COLO668 (cell line): Measurements from ENCODE around the gene TMEM72.

Experiments used
- DNase-seq: peaks from one replicate; lab custom pipeline; 2025; ENCODE audit not compliant: unreplicated experiment; lab: John Stamatoyannopoulos, UW

TMEM72 gene

DNA sequence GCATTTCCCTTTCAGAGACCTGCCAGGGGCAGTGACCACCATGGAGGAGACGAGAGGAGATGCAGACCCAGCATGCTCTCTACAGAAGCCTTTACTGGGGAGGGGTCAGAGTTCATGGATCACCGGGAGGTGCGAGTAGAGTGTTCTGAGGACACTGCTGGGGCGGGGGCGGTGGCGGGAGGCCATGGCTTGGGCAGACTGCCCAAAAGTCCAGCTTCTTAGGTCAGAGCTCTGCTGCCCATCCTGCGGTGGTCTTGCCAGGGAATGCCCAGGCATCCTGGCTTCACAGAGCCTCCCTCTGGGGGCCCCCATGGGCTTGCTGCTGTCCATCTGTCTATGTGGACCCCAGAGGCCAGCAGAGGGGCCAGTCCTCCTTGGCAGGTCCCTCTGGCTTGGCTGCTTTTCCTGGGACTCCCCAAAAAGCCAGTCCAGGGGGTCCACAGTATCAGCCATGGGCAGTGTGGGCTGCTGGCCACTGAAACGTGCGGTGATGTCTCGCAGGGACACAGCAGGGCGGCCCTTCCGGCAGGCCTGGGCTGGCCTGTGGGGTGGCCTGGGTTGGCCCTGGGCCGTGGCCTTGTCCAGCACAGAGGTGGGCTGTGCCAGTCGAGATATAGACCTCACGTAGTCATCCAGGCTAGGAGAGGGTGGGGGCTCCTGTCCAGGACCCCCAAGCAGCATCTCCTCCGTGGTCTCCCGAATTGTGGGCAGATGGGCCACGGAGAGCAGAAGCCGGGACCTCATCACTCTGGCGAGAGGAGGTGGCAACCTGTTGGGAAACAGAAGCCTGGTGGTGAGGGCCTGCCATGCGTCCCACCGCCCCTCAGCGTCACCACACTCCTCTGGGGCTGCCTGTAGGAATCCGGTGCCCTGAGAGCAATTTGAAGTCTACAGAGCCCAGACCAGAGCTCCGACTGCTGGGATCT is 66.4 kb downstream of the TMEM72 start:
- DNase-seq, result peak; percentile 27

DNA sequence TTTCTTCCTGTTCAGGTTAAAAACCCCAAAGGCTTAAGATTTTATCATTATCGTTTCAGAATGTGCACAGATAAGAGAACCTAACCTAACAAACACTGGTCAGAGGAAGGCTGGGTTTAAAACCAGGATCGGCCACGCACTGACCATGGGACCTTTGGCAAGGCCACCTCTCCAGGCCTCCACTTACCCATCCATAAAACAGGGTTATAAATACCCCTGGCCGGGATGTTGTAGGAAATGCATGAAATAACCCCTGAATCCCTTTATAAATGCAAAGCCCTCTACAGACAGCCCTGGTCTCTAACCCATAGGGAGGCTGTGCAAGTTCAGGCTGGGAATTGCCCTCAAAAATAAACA is 67.1 kb downstream of the TMEM72 start:
- DNase-seq, result no peak

DNA sequence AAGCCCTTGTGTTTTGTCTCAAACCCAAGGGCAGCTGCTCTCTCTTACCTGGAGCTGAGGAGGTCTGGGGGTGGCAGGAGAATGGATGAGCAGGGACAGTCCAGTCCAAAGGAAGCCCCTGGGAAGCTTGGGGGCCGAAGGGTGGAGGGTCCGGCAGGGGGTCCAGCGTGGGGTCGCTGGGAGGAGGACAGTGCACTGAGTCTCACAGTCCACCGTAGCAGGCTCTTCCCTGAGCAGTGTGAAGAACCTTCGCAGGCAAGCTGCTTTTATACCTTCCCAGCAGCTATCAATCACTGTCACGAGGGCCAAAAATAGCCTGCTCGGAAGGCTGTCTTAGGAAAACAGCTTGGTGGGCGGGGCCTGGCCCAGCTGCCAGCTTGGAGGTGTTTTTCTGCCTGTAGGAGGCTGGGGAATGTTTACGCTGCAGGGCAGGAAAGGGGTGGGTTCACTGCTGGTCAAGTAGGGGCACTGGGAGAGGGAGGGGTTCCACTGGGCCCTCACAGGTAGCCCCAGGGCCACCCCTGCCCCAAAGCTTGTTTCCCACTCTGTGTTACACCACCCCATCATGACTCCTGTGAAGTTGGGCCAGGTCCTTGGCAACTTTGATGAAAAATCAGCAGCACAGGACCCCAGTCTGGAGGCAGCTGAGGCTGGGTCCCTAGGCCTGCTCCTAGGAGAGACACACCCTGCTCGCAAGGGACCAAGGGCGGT is 67.6 kb downstream of the TMEM72 start, which contains the start of gene DEPP1:
Gene DEPP1 (minus strand): TSS at position 240 of the 711 bp plus-strand sequence. CDS start 779 bp downstream, outside the sequence.
- DNase-seq, result peak; percentile 93

DNA sequence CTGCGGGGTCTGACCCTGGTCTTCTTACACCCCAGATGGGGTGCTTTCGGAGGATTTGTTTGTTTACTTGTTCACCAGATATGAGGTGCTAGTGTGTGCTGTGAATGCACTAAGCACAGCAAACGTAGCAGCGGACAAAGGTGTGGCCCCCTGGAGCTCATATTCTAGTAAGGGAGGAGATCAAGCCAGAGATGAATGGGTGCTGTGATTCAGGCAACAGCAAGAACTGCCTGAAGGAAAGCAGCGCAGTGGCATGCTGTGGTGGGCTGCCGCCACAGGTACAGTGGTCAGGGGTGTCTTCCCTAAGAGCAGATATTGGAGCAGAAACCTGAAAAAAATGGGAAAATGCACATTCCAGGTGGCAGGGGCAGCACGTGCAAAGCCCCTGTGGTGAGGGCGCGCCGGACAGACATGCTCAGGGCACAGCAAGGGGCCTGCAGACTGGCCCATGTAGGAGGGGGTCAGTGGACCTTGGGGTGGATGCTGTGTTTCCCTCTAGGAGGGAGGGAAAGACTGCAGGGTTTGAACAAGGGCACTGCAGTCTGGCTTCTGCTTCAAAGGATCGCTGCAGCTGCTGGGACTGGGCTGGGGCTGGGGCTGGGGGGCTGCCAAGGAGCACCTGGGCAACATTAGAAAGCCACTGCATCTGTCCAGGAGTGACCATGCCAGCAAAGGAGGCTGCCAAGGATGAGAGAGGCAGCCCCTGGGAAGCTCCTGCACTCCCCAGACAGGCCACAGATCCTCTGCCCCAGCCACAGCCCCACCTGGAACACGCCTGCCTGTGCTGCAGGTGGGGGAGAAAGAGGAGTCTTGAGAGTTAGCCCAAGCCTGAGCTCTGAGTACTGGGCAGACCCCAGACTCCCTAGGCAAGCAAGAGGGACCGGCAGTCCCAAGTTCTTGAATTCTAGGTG is 68.4 kb downstream of the TMEM72 start:
- DNase-seq, result peak; percentile 33

DNA sequence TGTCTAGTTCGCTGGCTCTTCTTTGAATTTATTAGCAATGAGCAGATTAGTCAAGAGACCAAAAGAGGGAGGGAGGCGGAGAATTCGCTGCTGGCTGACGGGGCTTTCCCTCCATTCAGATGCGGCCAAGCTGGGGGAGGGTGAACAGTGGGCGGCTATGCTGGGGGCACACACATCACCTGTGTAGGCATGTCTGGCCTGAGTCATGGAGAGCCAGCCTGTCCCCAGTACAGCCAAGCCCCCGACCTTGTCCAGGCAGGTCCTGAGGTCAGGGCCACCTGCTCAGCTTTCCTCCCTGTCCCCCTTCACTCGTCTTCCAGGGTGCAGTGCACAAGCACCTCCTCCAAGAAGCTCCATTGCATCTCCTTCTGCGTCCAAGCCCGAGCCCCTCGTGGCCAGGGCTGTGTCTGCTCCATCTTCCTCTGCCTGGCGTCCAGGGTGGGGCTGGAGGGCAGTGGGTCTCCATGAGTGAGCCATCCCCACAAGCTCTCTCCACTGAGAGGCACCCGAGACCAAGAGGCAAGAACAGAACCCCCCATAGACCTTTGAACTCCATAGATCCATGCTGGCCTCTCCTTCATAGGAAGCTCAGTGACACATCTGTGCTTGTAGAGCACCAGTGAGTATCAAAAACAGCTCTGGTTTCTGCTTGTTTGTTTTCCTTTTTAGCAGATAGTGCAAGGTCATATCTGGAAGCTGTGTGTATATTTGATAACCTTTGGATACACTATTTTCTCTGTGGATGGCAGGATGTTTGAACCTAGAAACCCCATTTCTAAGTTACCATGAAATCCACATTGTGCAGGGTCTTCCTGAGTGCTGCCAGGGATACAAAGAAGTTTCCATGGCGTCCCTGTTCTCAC is 69.4 kb downstream of the TMEM72 start:
- DNase-seq, result no peak

DNA sequence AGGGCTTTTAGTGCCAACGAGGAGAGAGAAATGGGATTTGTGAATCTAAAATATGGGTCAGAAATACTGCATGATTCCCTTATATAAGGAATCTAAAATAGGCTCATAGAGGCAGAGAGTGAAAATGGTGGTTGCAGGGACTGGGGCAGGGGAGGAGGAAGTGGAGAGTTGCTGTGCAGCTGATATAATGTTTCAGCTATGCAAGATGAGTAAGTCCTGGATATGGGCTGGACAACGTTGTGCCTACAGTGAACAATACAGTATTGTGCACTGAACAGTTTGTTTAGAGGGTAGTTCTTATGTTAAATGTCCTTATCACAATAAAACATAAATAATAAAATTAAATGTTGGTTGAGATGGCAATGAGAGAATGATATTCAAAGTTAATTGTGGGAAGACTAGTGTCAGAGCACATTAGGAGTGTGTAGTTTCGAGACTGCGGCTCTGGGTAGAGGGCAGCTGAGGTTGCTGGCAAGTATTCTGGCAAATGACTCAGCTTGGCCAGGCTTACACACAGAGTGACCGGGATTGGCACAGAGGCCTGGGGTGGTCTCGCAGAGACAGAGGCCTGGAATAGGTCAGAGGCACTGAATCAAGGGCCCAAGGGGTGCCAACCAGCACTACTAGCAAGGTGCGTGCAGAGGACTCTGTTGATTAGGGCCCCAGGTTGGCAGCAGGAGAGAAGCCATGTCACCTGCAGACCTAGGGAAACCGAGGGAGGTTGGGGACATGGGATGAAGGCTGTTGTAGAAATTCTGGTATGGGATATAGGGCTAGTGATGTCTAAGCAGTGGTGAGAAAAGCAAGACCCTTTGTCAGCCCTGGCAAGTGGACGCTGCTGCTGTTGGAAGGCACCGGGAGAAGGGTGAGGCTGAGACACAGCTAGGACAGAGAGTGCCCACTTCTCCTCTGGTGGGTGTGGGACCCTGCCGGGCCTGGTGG is 70.3 kb downstream of the TMEM72 start:
- DNase-seq, result peak; percentile 9

DNA sequence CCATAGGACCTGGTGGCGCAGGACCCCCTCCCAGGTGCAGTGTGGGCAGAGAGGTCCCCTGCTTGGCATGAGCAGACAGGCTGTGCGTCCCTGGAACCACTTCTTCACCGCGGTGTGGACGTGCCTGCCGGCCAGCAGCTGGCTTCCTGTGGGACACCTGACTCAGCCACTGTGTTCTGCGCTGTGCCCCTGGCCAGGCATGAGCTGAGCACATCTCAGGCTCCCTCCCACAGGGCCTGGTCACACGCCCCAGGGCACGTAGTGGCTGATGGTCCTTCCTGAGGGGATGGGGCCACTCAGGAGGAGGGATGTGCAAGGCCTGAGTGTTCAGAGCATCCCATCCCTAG is 71.0 kb downstream of the TMEM72 start:
- peak; percentile 28 for DNase-seq

DNA sequence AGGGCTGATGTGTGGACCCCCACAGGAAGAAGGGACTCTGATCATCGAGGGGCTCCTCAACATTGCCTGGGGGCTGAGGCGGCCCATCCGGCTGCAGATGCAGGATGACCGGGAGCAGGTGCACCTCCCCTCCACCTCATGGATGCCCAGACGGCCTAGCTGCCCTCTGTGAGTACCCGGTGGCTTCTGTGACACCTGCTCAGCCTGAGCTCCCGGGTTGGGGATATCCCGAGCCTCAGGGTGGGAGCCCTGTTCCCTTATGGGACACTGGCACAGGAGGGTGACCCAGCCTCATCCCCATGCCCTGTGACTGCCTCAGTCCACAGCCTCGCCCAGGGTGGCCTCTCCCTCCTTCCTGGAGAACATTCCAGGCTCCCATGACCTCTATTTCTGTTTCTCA is 71.4 kb downstream of the TMEM72 start:
- DNase-seq, result no peak

DNA sequence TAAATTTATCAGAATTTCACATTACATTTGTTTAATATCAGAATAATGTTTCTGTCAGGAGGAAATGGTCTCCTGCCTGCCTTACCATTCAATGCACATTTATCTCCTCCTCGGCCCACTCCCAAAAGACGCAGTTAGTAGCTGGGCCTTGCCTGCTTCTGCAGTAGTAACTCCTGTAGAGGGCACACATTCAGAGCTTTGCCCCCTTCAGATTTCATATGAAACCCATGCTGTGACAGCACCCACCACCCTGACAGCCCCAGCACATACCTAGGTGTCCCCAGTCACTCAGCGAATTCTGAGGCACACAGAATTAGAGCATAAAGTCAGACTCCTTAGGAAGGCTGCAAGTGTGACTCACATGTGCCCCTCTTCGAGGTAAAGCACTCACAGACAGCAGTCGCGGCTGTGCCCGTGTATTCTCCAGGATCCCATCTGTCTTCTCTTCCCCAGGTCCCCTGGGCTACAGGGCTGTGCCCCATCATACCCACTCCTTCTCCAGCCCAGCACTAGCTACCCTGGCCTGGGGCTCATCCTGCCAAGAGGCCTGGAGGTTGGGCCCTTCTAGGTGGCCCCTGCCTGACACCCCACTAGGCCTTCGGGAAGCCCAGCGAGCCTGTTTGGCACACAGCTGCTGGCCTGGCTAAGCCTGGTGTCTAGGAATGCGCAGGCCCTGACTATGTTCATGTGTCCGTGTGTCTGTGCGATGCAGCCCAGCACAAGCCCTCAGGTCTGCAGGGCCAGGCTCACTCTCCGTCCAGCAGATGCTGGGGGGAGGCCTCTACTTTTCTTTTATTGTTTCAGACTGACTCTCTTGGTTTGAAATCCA is 72.1 kb downstream of the TMEM72 start:
- DNase-seq, result no peak

DNA sequence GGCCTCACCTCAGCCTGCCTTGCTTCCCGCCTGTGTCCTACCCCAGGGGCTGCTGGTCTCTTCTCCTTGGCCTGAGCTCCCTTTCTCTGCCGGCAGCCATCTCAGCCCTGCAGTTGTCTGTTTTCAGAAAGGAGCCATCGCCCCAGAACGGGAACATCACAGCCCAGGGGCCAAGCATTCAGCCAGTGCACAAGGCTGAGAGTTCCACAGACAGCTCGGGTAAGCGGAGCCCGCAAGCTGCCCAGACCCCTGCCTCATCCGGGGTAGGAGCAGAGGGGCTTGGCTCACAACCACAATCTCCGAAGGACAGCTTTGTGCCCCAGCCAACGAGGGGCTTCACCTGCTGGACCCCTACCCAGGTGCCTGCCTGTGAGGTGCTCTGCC is 72.8 kb downstream of the TMEM72 start:
- DNase-seq, result no peak

DNA sequence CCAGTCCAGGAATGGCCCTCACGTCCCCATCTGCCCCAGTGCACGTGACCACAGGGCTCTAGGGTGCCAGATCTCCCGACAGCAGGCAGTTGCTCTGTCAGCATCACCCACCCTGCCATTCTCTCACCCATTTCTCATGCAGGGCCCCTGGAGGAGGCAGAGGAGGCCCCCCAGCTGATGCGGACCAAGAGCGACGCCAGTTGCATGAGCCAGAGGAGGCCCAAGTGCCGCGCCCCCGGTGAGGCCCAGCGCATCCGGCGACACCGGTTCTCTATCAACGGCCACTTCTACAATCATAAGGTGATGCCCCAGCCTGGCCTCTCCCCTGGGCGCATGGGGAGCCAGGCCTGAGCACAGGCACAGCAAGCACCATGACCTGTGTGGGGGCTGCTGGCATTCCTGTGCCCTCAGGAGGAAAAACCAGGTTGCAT is 73.5 kb downstream of the TMEM72 start:
- no peak for DNase-seq

DNA sequence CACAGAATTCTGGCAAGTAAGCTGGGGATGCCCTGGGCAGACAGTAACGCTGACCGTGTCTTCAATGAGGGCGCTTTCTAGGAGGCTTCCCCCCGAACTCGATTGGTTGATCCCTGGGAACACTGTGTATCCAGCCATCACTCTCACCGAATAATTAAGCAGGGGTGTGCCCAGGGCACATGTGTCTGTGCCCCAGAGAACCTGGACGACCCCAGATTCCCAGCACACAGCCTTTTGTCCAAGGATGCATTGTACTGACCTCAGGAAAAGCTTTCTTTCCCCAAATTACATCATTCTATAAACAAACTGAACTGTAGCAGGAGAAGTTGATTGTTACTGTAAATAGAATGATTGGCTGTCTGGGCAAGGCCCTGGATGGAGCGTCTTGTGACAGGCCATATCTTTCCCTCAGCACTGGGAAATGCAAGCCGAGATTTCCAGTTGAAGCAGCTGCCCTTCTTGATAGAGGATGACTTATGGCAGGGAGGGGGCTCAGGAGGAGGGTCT is 74.1 kb downstream of the TMEM72 start:
- DNase-seq, result no peak

DNA sequence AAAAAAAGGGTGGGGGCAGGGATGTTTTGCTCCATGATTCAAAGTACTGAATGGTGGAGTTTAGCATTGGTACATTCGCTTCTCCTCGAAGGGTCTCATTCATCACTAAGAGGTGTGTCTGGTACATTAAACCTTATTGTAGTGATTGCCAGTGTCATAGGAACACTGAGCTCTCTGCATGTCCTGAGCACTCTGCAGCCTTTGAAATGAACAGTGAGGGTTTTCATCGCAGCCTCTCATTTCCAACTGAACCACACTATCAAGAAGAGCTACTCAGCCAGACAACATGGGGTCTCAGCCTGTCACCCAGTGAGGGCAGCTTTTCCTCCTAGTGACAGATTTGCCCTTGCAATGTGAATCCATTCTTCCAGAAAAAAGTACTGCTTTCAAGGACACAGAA is 75.0 kb downstream of the TMEM72 start:
- DNase-seq, result no peak
